ENCODE data around the gene CATSPERB.

CATSPERB gene

DNA sequence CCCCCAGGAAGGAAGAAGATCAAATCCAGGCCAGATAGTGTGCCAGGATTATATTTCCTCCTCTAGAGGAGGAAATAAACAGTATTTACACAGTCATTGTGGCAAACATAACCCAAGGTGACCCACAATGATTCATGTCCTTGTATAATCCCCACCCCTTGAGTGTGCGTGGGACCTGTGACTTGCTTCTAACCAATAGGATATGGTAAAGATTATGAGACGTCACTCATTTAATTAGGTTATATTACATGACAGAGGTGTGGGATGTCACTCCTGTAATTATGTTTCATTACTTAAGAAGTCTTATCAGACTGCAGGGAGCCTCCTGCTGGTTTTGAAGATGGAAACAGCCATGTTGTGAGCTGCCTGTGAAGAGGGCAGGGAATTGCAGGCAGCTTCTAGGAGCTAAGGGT lies 12.2 kb upstream of the CATSPERB start (continued):
- TF ChIP-seq BCL6B (tag by site-specific recombination; IDR thresholded peaks at IDR 0.05) (no peak), ZNF121 (tag by site-specific recombination; IDR thresholded peaks at IDR 0.05) (no peak), GLIS1 (tag by site-specific recombination; IDR thresholded peaks at IDR 0.05) (peak; percentile 94), ZBTB10 (tag by site-specific recombination; IDR thresholded peaks at IDR 0.05) (no peak), ZXDB (tag by site-specific recombination; IDR thresholded peaks at IDR 0.05) (no peak), ZNF112 (tag by site-specific recombination; IDR thresholded peaks at IDR 0.05) (no peak), ZNF302 (tag by site-specific recombination; IDR thresholded peaks at IDR 0.05; ENCODE audit: low read depth) (no peak), ZNF791 (tag by site-specific recombination; IDR thresholded peaks at IDR 0.05) (no peak), ZNF544 (tag by site-specific recombination; IDR thresholded peaks at IDR 0.05) (no peak), KLF1 (tag by site-specific recombination; IDR thresholded peaks at IDR 0.05) (no peak), ZNF76 (tag by site-specific recombination; IDR thresholded peaks at IDR 0.05; ENCODE audit: borderline replicate concordance, low read depth) (no peak), ZNF555 (tag by site-specific recombination; conservative IDR thresholded peaks at IDR 0.05) (no peak), ZNF514 (tag by site-specific recombination; IDR thresholded peaks at IDR 0.05) (no peak), ZFP3 (tag by site-specific recombination; IDR thresholded peaks at IDR 0.05; ENCODE audit: low read depth) (no peak), ZNF660 (tag by site-specific recombination; IDR thresholded peaks at IDR 0.05) (no peak), SCRT2 (tag by site-specific recombination; IDR thresholded peaks at IDR 0.05) (no peak), ZNF354C (tag by site-specific recombination; IDR thresholded peaks at IDR 0.05; ENCODE audit: borderline replicate concordance, low read depth) (no peak), SETDB1 (IDR thresholded peaks at IDR 0.05; ENCODE audit: insufficient read length, low read length) (no peak), SP7 (tag by site-specific recombination; IDR thresholded peaks at IDR 0.05) (peak; percentile 97), OVOL3 (tag by site-specific recombination; IDR thresholded peaks at IDR 0.05) (0 out of 2 replicates have a peak, but pooled peaks have one; percentile 9), GLI2 (tag by site-specific recombination; IDR thresholded peaks at IDR 0.05; ENCODE audit: borderline replicate concordance, low read depth) (peak; percentile 15; the same call in 1 of the 2 replicates), HOXD13 (CRISPR knock-in tag; IDR thresholded peaks at IDR 0.05; ENCODE audit: borderline replicate concordance) (no peak), SP2 (tag by site-specific recombination; IDR thresholded peaks at IDR 0.05) (0 out of 2 replicates have a peak, but pooled peaks have one; percentile 18), YY1 (tag by site-specific recombination; IDR thresholded peaks at IDR 0.05) (no peak), YY2 (tag by site-specific recombination; IDR thresholded peaks at IDR 0.05) (0 out of 2 replicates have a peak, but pooled peaks have one; percentile 28), SCRT1 (tag by site-specific recombination; IDR thresholded peaks at IDR 0.05; ENCODE audit: borderline replicate concordance) (peak; percentile 41; the same call in 1 of the 2 replicates), ZNF513 (tag by site-specific recombination; IDR thresholded peaks at IDR 0.05) (no peak), ZNF792 (tag by site-specific recombination; IDR thresholded peaks at IDR 0.05) (no peak), ZNF830 (tag by site-specific recombination; IDR thresholded peaks at IDR 0.05; ENCODE audit: low read depth) (no peak)
- TF ChIP-seq, protein P1, sequence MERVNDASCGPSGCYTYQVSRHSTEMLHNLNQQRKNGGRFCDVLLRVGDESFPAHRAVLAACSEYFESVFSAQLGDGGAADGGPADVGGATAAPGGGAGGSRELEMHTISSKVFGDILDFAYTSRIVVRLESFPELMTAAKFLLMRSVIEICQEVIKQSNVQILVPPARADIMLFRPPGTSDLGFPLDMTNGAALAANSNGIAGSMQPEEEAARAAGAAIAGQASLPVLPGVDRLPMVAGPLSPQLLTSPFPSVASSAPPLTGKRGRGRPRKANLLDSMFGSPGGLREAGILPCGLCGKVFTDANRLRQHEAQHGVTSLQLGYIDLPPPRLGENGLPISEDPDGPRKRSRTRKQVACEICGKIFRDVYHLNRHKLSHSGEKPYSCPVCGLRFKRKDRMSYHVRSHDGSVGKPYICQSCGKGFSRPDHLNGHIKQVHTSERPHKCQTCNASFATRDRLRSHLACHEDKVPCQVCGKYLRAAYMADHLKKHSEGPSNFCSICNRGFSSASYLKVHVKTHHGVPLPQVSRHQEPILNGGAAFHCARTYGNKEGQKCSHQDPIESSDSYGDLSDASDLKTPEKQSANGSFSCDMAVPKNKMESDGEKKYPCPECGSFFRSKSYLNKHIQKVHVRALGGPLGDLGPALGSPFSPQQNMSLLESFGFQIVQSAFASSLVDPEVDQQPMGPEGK (tag by site-specific recombination; IDR thresholded peaks at IDR 0.05) = no peak
- TF ChIP-seq, protein P2, sequence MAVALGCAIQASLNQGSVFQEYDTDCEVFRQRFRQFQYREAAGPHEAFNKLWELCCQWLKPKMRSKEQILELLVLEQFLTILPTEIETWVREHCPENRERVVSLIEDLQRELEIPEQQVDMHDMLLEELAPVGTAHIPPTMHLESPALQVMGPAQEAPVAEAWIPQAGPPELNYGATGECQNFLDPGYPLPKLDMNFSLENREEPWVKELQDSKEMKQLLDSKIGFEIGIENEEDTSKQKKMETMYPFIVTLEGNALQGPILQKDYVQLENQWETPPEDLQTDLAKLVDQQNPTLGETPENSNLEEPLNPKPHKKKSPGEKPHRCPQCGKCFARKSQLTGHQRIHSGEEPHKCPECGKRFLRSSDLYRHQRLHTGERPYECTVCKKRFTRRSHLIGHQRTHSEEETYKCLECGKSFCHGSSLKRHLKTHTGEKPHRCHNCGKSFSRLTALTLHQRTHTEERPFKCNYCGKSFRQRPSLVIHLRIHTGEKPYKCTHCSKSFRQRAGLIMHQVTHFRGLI (tag by site-specific recombination; IDR thresholded peaks at IDR 0.05) = no peak
- TF ChIP-seq, protein P3, sequence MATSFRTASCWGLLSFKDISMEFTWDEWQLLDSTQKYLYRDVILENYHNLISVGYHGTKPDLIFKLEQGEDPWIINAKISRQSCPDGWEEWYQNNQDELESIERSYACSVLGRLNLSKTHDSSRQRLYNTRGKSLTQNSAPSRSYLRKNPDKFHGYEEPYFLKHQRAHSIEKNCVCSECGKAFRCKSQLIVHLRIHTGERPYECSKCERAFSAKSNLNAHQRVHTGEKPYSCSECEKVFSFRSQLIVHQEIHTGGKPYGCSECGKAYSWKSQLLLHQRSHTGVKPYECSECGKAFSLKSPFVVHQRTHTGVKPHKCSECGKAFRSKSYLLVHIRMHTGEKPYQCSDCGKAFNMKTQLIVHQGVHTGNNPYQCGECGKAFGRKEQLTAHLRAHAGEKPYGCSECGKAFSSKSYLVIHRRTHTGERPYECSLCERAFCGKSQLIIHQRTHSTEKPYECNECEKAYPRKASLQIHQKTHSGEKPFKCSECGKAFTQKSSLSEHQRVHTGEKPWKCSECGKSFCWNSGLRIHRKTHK (tag by site-specific recombination; IDR thresholded peaks at IDR 0.05) = no peak

Measured in HEK293 (cell line).